Esophagus muscularis mucosa (tissue), 4 donors: ENCODE data around the gene NSD2. TPM values are rescaled to one million over a fixed set of nuclear protein-coding genes. Genes with fewer than 3 reads are reported as not detected.

Experiments
- DNase-seq: peaks from one replicate; pipeline ENCODE4 v3.0.0-alpha.2; 2017; ENCODE audit errors: extremely low spot score
- H3K27ac ChIP-seq, 4 donors: fragments of 200-600 bp; sonication (generic); replicated peaks in 1 of 4; 1 replicate in 3 of 4; 2 replicates in 1 of 4; pipeline ENCODE4 v1.5.1; 2016 to 2019; ENCODE audit warnings: mild to moderate bottlenecking in 1 of 4
- H3K27me3 ChIP-seq, 4 donors: fragments of 200-600 bp; sonication (generic); one replicate each; pipeline versions ENCODE4 v1.5.1 to v1.6.0; 2016 to 2019
- H3K36me3 ChIP-seq, 4 donors: fragments of 200-600 bp; sonication (generic); one replicate each; pipeline ENCODE4 v1.5.1; 2016 to 2019
- H3K4me1 ChIP-seq, 4 donors: fragments of 200-600 bp; sonication (generic); one replicate each; pipeline ENCODE4 v1.5.1; 2016 to 2019
- H3K4me3 ChIP-seq, 4 donors: fragments of 200-600 bp; sonication (generic); 1 replicate in 2 of 4; 2 replicates in 2 of 4; pipeline ENCODE4 v1.5.1; 2016 to 2019; ENCODE audit warnings: mild to moderate bottlenecking in 4 of 4, moderate library complexity in 1 of 4
- H3K9me3 ChIP-seq, 4 donors: fragments of 200-600 bp; sonication (generic); 1 replicate in 3 of 4; 2 replicates in 1 of 4; pipeline ENCODE4 v1.5.1; 2016 to 2019
- EP300 ChIP-seq: sonication (generic); formaldehyde crosslinking; IDR thresholded peaks from one replicate; pipeline ENCODE4 v1.6.1; 2017; ENCODE audit warnings: antibody characterized with exemption
- POLR2A ChIP-seq: fragments of 450-650 bp; IDR thresholded peaks from one replicate; pipeline ENCODE4 v1.6.1; 2017; ENCODE audit warnings: antibody characterized with exemption, moderate library complexity, mild to moderate bottlenecking, low read depth
- POLR2AphosphoS5 ChIP-seq, 2 donors: sonication (generic); formaldehyde crosslinking; IDR thresholded peaks; one replicate each; pipeline ENCODE4 v1.6.1; 2017; ENCODE audit warnings: antibody characterized with exemption in 2 of 2
- WGBS: methylation state at CpG from one replicate; pipeline ENCODE4 v1.1.5; 2018; 5-methylcytosine and 5-hydroxymethylcytosine counted together
- intact Hi-C: fragments of 100-400 bp; cut with DNase I; formaldehyde crosslinking; loops from one replicate; pipeline ENCODE4 v1.15.1; 2023
- total RNA-seq, 4 donors: library from RNA; depleted of rRNA; stranded (reverse); fragments of >200 nt; gene quantifications; one replicate each; pipeline versions ENCODE4 v1.1.0 to v1.2.1, GENCODE V29; 2016
- TF ChIP-seq, protein P1 (sequence below), 3 experiments: fragments of 200-600 bp in 2 of 3; fragments of 450-650 bp in 1 of 3; sonication (generic) in 2 of 3; IDR thresholded peaks; one replicate each; pipeline ENCODE4 v1.5.1; 2017 to 2019; ENCODE audit warnings: antibody characterized with exemption in 3 of 3, mild to moderate bottlenecking in 2 of 3, moderate library complexity in 1 of 3

The NSD2 gene
- total RNA-seq, 4 donors from 2014 or later = 31.8 to 44.2 (median 37.5) TPM

DNA sequence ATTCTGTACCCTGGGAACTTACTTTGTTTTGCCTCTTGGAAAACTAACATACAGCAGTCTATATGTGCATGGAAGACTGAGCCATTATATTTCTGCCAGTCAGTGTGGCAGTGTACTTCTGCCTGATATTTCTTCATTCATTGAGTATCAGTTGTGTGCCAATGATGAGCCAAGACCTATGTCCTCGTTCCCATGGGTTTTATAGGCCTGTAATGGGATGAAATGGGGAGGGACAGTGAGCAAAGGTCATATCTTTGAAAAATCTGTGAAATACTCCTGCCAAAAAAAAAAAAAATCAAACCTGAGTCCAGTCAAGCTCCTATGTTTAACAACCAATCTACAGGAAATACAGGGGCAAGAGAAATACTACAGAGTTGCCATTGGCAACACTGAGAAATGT, 9.1 kb downstream of the NSD2 start:
- DNase-seq = no peak
- H3K27me3 ChIP-seq = no peaks in the 10 kb centered on the region
- no peaks in the 10 kb centered on the region for H3K36me3 ChIP-seq
- no peak overlapping the region for H3K27ac ChIP-seq
- no peaks in the 10 kb centered on the region for H3K9me3 ChIP-seq
- peaks cover 0 to 6% (median 3%) of the 10 kb centered on the region in 4 donors for H3K4me1 ChIP-seq
- TF ChIP-seq POLR2A = no peak
- no peak for TF ChIP-seq POLR2AphosphoS5 (IDR thresholded peaks at IDR 0.05)
- TF ChIP-seq EP300 = no peak
- TF ChIP-seq, protein P1, sequence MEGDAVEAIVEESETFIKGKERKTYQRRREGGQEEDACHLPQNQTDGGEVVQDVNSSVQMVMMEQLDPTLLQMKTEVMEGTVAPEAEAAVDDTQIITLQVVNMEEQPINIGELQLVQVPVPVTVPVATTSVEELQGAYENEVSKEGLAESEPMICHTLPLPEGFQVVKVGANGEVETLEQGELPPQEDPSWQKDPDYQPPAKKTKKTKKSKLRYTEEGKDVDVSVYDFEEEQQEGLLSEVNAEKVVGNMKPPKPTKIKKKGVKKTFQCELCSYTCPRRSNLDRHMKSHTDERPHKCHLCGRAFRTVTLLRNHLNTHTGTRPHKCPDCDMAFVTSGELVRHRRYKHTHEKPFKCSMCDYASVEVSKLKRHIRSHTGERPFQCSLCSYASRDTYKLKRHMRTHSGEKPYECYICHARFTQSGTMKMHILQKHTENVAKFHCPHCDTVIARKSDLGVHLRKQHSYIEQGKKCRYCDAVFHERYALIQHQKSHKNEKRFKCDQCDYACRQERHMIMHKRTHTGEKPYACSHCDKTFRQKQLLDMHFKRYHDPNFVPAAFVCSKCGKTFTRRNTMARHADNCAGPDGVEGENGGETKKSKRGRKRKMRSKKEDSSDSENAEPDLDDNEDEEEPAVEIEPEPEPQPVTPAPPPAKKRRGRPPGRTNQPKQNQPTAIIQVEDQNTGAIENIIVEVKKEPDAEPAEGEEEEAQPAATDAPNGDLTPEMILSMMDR (IDR thresholded peaks at IDR 0.05) = no peak
- WGBS = 100% methylated on average over 1 of the region's 1 CpG
- no peak overlapping the region for H3K4me3 ChIP-seq
- intact Hi-C loops = no loop called here

DNA sequence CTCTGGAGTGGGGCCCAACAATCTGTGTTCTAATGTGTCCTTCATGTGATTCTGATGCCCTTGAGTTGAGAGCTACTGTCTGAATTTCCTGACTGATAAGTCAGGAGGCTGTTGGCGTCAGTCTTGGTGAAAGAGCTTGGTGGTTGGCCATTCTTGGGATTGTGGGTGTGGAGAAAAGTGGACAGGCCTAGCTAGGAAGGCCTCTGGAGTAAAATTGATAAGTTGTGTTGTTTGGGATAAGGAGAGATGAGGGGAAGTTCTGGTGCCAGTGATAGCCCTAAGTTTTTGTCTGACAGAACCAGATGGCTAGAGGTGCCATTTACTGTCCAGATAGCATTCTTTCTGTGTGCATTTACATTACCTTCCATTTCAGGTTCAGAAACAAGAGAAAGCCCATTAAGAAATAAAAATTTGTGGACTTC, 11.7 kb downstream of the NSD2 start:
- Histone ChIP-seq H3K4me1 (peaks cover 0 to 7% (median 3%) of the 10 kb centered on the region in 4 donors), H3K27me3 (no peaks in the 10 kb centered on the region), H3K9me3 (no peaks in the 10 kb centered on the region), H3K36me3 (no peaks in the 10 kb centered on the region), H3K27ac (no peak overlapping the region), H3K4me3 (no peak overlapping the region)
- intact Hi-C loops = no loop called here
- TF ChIP-seq EP300 (no peak), POLR2AphosphoS5 (IDR thresholded peaks at IDR 0.05) (no peak), POLR2A (no peak)
- TF ChIP-seq, protein P1 (IDR thresholded peaks at IDR 0.05) = no peak
- DNase-seq = no peak
- WGBS = 88% methylated on average over 1 of the region's 1 CpG

DNA sequence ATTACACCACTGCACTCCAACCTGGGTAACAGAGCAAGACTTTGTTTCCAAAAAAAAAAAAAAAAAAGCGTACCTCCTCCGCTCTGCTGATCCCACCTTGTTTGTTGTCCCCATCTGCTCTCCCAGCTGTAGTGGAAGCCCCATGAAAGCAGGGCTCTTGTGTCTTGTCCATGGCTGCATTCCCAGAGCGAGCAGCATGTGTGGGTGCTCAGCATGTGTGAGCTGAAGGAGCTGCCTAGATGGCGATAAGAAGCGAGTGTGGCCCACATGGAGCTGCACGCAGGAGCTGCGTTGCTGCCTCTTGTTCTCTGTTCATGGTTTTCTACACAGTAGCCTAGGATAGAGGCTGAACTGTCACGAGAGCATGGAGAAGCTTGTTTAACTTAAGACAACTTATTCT, 12.4 kb downstream of the NSD2 start:
- Histone ChIP-seq H3K4me3 (no peak overlapping the region), H3K36me3 (no peaks in the 10 kb centered on the region), H3K9me3 (no peaks in the 10 kb centered on the region), H3K4me1 (peaks cover 0 to 6% (median 3%) of the 10 kb centered on the region in 4 donors), H3K27ac (no peak overlapping the region), H3K27me3 (no peaks in the 10 kb centered on the region)
- 87% methylated on average over 8 of the region's 8 CpGs for WGBS
- no peak for DNase-seq
- intact Hi-C loops = no loop called here
- TF ChIP-seq POLR2AphosphoS5 (IDR thresholded peaks at IDR 0.05) (no peak), EP300 (no peak), POLR2A (no peak)
- TF ChIP-seq, protein P1 (IDR thresholded peaks at IDR 0.05) = no peak

DNA sequence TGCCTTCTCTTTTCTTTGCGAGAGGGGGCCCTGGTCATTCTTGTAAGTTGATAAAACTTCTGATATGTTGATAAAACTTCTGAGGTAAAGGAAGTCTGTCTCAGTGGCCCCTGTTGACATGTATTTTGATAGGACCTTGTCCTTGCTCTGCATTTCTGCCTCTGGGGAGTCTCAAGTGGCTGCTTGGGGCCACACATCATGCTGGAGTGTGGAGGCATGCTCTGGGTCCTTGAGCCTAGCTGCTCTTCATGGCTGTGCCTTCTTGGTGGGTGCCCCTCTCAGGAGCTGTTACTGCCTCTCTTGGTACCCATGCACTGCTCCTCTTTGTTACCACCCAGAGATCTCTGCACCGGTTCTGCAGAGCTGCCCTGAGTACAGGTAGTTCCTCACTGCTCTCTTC, 14.2 kb downstream of the NSD2 start:
- intact Hi-C loops = no loop called here
- peaks cover 0 to 6% (median 3%) of the 10 kb centered on the region in 4 donors for H3K4me1 ChIP-seq
- 94% methylated on average over 2 of the region's 2 CpGs for WGBS
- no peak overlapping the region for H3K27ac ChIP-seq
- H3K4me3 ChIP-seq = no peak overlapping the region
- DNase-seq = no peak
- TF ChIP-seq, protein P1 (IDR thresholded peaks at IDR 0.05) = no peak
- TF ChIP-seq EP300 (no peak), POLR2AphosphoS5 (IDR thresholded peaks at IDR 0.05) (no peak), POLR2A (no peak)
- H3K36me3 ChIP-seq = no peaks in the 10 kb centered on the region
- no peaks in the 10 kb centered on the region for H3K9me3 ChIP-seq
- H3K27me3 ChIP-seq = no peaks in the 10 kb centered on the region

DNA sequence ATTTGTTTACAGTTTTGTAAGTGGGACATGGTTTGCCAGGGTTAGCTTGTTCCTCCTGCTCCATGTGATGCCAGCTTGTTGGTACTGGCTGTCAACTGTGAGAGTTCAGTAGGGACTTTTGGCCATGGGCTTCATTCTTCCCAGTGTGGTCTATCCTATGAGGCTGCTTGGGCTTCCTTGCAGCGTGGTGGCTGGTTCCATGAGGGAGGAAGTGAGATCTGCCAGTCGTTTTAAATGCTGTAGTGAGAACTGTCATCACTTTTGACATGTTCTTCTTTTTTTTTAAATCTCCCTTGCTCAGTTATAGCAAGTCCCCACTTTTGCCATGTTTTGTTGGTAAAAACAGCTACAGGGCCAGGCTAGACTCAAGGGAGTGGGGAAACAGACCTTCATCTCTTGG, 15.9 kb downstream of the NSD2 start:
- WGBS = 72% methylated on average over 2 of the region's 2 CpGs
- no peak overlapping the region for H3K27ac ChIP-seq
- no peak for DNase-seq
- H3K27me3 ChIP-seq = no peaks in the 10 kb centered on the region
- no peak overlapping the region for H3K4me3 ChIP-seq
- intact Hi-C loops = no loop called here
- no peaks in the 10 kb centered on the region for H3K9me3 ChIP-seq
- no peaks in the 10 kb centered on the region for H3K36me3 ChIP-seq
- H3K4me1 ChIP-seq = peaks cover 0 to 6% (median 3%) of the 10 kb centered on the region in 4 donors
- TF ChIP-seq POLR2A = no peak
- TF ChIP-seq, protein P1 (IDR thresholded peaks at IDR 0.05) = no peak
- TF ChIP-seq EP300 = no peak
- TF ChIP-seq POLR2AphosphoS5 (IDR thresholded peaks at IDR 0.05) = no peak
